Measurements from ENCODE around the gene UVRAG. TPM values are rescaled to one million over a fixed set of nuclear protein-coding genes. Genes with fewer than 3 reads are reported as not detected.

UVRAG gene
- total and polyA plus RNA-seq, 2 of the 4 experiments (the other 2 are of a cell fraction), result 5.6 to 10.9 TPM

- in situ Hi-C loops (cut with MboI; ENCODE audit: low sequenced_read_pairs), result no loop called here
- no TSS peak for BruUV-seq (replicated peaks)
Observed at GRCh38 chr11:76140912-76141574, 326.0 kb downstream of the UVRAG start.

More at GRCh38 chr11:76140912-76141574, 326.0 kb downstream of the UVRAG start:
- intact Hi-C loops (cut with micrococcal nuclease) (no loop called here), dilution Hi-C loops (cut with HindIII; ENCODE audit: low sequenced_read_pairs, unreplicated experiment) (no loop called here)
- Histone ChIP-seq H3K56ac (ENCODE audit: extremely low read depth, insufficient read depth, low read length) (no peak overlapping the region), H3K27ac (ENCODE audit: insufficient read depth, low read length) (no peak overlapping the region), H3K36me3 (ENCODE audit: control insufficient read depth, insufficient read depth, low read length) (peaks cover 9% of the 10 kb centered on the region), H3K4me1 (ENCODE audit: control insufficient read depth, insufficient read depth, low read length) (no peaks in the 10 kb centered on the region), H3K9ac (ENCODE audit: low read depth, low read length) (no peak overlapping the region), H4K91ac (ENCODE audit: insufficient read depth, low read depth, low read length) (no peak overlapping the region), H3K4me2 (ENCODE audit: low read depth, low read length) (no peak overlapping the region), H2AK5ac (ENCODE audit: low read depth, low read length) (no peak overlapping the region), H2BK5ac (ENCODE audit: low read depth, low read length, poor library complexity, severe bottlenecking) (no peak overlapping the region), H3K9me3 (ENCODE audit: control insufficient read depth, insufficient read depth, low read length) (no peaks in the 10 kb centered on the region), H4K5ac (ENCODE audit: low read depth, low read length) (no peak overlapping the region), H3K4ac (ENCODE audit: low read depth, low read length) (no peak overlapping the region), H3K27me3 (ENCODE audit: control insufficient read depth, insufficient read depth, low read length) (no peaks in the 10 kb centered on the region), H4K20me1 (ENCODE audit: insufficient read depth, low read length) (no peaks in the 10 kb centered on the region), H2BK15ac (ENCODE audit: low read depth, low read length) (no peak overlapping the region), H3K79me1 (ENCODE audit: low read depth in 1 of 2, low read length in 2 of 2) (no peaks in the 10 kb centered on the region), H3K9me1 (ENCODE audit: insufficient read depth, low read length) (peaks cover 7% of the 10 kb centered on the region; the same call in 1 of the 2 replicates), H2BK20ac (ENCODE audit: low read depth, low read length) (no peak overlapping the region), H3K14ac (replicated peaks; ENCODE audit: low read depth, low read length) (no peak overlapping the region), H3K4me3 (ENCODE audit: insufficient read depth, low read depth, low read length) (no peak overlapping the region), H2AK9ac (replicated peaks; ENCODE audit: low read depth, low read length, poor library complexity) (no peak overlapping the region), H3K18ac (ENCODE audit: low read depth, low read length) (no peak overlapping the region), H4K8ac (ENCODE audit: low read depth in 2 of 2, low read length in 2 of 2) (no peak overlapping the region), H2BK120ac (ENCODE audit: low read depth, low read length) (no peak overlapping the region), H3K23ac (ENCODE audit: low read depth, low read length) (no peak overlapping the region), H2AFZ (replicated peaks; ENCODE audit: low read length, poor library complexity) (no peak overlapping the region)
- POLR2A ChIA-PET (ENCODE audit: unreplicated experiment), result no interaction called here
- DNase-seq, result no peak
- CTCF ChIA-PET, result interaction anchor here (1.7 kb wide), 1 partner anchor 11 kb away, joined by 5 read pairs; no protein-coding TSS in a partner anchor
- no peak for TF ChIP-seq RCOR1 (IDR thresholded peaks at IDR 0.05; ENCODE audit: insufficient replicate concordance, low read length)
- no peak for TF ChIP-seq CEBPB (IDR thresholded peaks at IDR 0.05; ENCODE audit: low read depth, low read length)
- TF ChIP-seq MAZ (IDR thresholded peaks at IDR 0.05; ENCODE audit: borderline replicate concordance, low read depth, low read length), result no peak
- no peak for TF ChIP-seq MAFK (IDR thresholded peaks at IDR 0.05; ENCODE audit: low read depth, low read length)
- TF ChIP-seq USF2 (IDR thresholded peaks at IDR 0.05; ENCODE audit: low read depth, low read length), result no peak
- TF ChIP-seq CHD1 (IDR thresholded peaks at IDR 0.05; ENCODE audit: low read depth, low read length), result no peak
- TF ChIP-seq CTCF (conservative IDR thresholded peaks at IDR 0.05; ENCODE audit: low read depth, low read length), result no peak
- TF ChIP-seq SMC3 (IDR thresholded peaks at IDR 0.05; ENCODE audit: low read depth, low read length), result no peak
- no peak for TF ChIP-seq RAD21 (IDR thresholded peaks at IDR 0.05; ENCODE audit: low read length)
- no peak for TF ChIP-seq BHLHE40 (IDR thresholded peaks at IDR 0.05; ENCODE audit: low read depth, low read length)
- TF ChIP-seq, protein P1, sequence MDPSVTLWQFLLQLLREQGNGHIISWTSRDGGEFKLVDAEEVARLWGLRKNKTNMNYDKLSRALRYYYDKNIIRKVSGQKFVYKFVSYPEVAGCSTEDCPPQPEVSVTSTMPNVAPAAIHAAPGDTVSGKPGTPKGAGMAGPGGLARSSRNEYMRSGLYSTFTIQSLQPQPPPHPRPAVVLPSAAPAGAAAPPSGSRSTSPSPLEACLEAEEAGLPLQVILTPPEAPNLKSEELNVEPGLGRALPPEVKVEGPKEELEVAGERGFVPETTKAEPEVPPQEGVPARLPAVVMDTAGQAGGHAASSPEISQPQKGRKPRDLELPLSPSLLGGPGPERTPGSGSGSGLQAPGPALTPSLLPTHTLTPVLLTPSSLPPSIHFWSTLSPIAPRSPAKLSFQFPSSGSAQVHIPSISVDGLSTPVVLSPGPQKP (IDR thresholded peaks at IDR 0.05; ENCODE audit: borderline replicate concordance, low read depth, low read length), result no peak
- TF ChIP-seq POLR2A (IDR thresholded peaks at IDR 0.05; ENCODE audit: low read depth, low read length), result no peak
- TF ChIP-seq MXI1 (IDR thresholded peaks at IDR 0.05; ENCODE audit: borderline replicate concordance, low read depth, low read length), result no peak
- ATAC-seq (ENCODE audit: low read depth), result no peak
- WGBS, 2 experiments (ENCODE audit: extremely low coverage in 2 of 2, insufficient read length in 1 of 2), result 95% methylated on average over 11 of the region's 22 CpGs; no CpG with 5 or more reads in 1 of the 2 experiments

All from IMR-90 (cell line).